Right renal pelvis (tissue), 4 donors: ENCODE data around the gene DEXI. TPM values are rescaled to one million over a fixed set of nuclear protein-coding genes. Genes with fewer than 3 reads are reported as not detected.
"Not testable (repeated sequence)": the region's sequence is repeated elsewhere in the genome, so short reads cannot be mapped to it uniquely, and the experiment has no call there.

ENCODE experiments used
- DNase-seq, 4 donors: peaks; one replicate each; pipeline ENCODE4 v3.0.0-alpha.2; 2013; ENCODE audit warnings: low read depth in 4 of 4, low spot score in 3 of 4, missing footprints in 1 of 4
- polyA plus RNA-seq, 4 donors: library from polyadenylated mRNA; unstranded; fragments of 120-200 nt; gene quantifications; one replicate each; pipeline ENCODE4 v1.2.1, GENCODE V29; 2013; ENCODE audit not compliant: insufficient read length in 4 of 4

Gene DEXI
- polyA plus RNA-seq, 4 donors = 45.6 to 52.0 (median 48.0) TPM

DNA sequence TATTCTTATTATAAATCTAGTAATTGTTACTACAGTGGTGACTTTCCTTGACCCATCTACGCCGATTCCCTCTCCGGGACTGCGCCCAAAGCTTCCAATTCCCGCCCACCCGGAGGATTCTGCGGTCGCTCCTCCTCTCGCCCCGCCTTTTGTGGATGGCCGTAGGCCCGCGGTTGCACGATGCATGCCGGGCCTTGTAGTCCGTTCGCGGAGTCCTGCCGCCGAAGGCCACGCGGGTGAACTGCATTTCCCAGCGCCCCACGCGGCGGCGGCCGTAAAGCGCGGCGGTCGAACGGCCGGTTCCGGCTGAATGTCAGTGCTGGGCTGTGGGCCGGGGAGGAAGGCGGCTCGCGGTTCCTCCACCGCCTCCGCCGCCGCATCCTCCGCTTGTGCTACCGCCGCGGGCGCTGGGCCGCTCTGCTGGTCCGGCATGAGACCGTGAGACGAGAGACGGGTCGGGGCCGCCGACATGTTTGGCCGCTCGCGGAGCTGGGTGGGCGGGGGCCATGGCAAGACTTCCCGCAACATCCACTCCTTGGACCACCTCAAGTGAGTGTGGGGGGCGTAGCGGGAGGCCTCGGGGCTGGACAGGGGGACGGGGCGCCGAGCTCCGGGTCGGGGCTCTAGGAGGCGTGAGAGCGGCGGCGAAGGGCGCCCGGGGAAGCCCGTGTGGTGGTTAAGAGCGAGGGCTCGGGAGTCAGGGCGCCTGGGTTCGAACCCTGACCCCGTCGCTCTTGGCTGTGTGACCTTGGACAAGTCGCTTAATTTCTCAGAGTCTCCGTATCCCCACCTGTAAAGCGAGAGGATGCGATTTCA is 2.2 kb upstream of the DEXI start, which contains the start of gene CLEC16A:
CLEC16A (plus strand) TSS at position 316 of the 816 bp plus-strand sequence; CDS start at position 470, 154 bp downstream.
- DNase-seq = peak; percentile 88 to 91 (median 90)

DNA sequence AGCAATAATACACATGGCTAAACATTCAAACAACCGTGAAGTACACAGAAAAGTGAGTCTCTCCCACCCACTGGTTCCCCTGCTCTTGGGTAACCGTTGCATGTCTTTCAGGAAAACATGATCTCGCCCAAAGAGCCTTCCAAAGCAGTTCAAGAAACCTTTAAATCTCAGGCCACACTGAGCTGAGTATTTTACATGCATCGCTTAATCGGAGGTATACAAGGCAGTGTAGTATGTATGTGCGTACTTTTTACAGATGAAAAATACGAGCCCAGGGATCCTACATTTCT is 741 bp upstream of the DEXI start:
- no peak for DNase-seq

DNA sequence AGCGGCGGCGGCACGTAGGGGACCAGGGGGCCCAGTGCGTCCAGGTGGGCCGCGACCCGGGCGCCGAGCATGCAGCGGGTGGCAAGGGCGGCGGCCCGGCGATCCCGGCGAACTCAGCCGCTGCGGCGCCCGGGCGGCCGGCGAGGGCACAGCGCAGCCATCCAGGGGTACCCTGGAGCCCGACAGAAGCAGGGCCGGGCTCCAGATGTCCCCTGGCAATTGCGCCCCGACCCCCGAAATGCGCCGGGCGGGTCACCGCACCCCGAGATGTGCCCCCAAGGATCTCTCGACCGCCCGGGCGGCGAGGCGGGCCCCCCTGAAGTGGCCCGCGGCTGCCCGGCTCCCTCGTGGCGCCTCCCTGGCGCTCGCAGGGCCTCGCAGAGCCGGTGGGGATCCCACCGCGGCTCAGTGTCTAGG is 325 bp downstream of the DEXI start:
- DNase-seq = not testable (repeated sequence)

DNA sequence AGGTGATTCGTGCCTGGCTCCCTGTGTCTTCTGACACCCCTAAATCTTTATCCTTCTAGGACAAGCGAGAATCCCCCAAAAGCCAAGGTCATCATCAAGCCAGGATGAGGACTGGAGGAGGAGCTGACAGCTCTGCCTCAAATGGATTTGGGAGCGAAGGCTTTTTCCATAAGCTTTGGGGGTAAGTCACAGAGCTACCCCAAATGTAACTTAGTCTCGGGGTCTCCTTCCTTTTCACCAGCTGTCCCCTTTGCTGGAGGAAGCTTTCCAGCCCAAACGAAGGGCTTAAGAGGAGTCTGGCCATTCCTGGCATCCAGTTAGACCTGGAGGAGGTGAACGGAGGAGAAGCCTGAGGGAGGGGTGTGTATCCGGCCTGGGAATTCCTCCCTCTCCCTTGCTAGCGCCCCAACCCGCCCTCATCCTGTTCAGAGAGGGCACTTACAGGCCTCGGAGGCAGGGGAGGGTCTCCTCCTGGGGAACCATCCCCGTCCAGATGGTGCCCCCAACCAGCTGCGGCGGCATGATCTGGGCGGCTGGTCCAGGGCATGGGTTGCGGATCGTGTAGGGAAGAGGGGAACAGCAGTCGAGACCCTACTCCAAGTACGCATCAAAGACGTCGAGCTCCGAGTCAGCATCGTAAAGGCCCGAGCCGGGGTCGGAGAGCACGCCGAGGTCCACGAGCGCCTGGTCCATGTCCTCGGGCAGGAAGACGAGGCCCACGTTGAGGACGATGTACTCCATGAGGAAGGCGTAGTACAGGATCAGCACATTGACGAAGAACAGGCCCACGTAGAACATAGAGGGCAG is 938 bp downstream of the DEXI start:
- no peak for DNase-seq

DNA sequence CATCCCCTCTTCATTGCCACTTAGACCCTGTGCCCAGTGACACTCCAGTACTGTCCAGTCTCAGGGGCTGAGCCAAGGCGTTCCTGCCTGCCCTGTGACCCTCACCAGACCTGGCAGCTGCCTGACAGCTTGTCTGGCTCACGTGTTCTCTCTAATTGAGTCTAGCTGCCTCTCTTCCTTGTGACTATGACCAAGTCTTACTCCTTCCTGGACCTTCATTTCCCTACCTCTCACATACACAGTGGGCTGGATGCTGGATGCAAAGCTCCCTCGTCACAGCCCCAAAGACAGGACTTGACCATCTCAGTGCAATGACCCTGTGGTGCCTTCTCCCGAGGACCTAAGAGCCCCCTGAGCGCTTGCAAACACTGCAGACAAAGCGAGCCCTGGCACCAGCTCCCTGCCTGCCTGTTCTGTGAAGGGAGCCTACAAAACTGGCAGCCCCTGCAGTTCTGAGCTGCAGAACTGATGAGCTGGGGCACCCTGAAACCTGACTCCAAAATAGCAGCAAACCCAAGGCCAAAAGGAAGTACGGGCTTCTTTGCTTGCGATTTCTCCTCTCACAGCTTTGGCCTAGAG is 1.7 kb downstream of the DEXI start:
- DNase-seq = no peak

DNA sequence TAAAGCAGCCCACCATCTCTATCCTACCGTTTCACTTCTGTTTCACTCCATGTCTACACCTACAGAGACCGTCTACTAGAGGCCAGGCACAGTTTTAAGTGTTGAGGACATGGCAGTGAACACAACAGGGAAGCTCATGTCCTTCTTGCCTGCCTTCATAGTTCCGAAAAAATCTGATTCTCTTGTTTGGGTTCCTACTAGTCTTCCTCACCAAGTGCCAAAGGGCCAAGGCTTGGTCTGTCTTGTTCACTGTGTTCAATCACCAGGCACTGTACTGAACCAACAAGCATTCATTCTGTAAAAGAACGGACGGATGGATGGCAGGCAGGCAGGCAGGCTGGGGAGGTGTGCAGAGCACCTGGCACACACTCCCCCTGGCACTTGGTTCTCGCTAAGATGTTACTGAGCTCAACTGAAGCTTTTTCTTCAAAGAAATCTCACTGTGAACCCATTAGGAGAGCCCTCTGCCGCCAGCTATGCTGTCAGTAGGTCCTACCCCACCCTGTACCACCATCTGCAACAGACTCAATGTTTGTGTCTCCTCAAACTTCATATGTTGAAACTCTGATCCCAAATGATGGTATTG is 2.5 kb downstream of the DEXI start:
- no peak for DNase-seq

DNA sequence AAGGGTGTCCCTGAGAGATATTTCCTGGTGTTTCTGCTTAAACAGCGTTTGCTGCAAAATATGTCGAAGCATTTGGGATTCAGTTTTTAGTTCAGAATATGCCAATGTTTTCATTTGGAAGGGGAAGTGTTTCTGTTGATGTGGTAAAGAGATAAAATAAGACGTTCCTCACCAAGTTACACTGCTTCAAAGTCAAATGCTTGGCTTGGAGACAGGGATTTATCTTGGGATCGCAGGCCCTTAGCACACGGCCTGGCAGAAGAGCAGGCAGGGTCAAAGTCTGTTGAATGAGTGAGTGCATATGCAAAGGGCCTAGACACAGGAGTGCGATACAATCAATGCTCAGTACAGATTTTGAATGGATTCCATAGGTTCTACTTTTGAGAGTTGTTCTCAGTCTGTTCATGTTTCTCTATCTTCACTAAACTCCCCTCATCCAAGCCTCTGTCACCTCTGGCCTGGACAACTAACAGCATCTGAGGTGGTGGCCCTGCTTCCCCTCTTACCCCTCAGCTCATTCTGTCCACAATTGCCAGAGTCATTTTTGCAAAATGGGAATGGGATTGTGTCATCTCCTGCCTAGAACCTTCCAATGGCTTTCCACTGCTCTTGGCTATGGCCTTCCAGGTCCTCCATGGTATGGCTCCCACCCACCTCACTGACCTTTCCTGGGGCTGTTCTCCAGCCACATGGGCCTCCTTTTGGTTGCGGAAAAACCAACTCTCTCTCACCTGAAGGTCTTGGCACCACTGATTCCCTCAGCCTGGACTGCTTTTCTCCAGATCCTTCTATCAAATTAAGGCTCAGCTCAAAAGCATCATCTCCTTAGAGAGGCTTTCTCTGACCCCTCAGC is 3.2 kb downstream of the DEXI start:
- DNase-seq = no peak

DNA sequence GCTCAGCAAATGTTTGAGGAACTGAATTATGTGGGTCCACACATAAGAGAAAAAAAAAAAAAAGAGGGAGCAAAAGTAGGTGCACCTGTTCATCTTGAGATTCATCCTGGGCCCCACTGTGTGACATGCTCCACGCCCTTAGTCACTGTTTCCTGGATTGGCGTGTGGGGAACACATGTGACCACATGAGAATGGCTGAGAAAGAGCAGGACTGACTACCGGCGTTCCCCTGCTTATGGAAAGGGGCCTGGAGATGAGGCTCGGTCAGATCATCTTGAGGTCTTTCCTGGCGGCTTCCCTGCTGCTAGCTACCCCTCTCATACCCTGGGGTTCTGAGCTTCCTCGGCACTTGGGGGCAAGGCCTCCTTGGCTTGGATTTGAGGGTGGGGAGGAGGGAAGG is 3.9 kb downstream of the DEXI start:
- DNase-seq = no peak

DNA sequence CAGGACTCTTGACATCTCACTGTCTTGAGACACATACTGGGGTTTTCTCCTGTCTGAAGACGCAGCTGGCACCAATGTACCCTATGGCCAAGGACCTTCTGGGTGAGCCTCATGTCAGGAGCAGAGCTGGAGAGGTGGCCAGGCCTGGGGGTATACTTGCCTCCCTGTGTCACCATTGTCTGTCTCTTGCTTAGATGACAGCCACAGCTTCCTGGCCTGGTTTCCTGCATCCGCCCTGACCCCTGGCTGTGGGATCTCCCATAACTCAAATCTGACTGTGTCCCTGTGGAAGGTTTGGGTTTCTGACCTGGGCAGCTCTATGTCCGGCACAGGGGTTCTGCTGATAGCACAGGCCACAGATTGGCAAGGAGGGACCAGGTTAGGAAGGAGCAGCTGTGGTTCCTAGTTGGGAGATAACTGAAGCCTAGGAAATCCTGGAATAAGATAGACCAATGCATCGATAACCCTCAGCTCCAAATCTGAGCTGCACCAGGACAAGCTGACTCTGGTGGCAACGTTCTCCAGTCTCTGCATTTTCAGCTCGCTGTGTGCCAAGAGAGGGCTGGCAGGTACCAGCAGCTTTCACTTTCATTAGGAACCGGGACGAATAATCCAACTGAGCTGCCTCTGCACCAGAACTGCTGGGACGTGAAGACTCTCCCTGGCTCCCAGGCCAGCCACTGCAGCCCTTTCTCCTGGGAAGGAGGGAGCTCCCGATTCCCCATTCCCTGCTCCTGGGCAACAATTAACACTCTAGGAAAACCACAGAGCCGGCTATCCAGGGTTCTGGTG is 5.0 kb downstream of the DEXI start:
- no peak for DNase-seq

DNA sequence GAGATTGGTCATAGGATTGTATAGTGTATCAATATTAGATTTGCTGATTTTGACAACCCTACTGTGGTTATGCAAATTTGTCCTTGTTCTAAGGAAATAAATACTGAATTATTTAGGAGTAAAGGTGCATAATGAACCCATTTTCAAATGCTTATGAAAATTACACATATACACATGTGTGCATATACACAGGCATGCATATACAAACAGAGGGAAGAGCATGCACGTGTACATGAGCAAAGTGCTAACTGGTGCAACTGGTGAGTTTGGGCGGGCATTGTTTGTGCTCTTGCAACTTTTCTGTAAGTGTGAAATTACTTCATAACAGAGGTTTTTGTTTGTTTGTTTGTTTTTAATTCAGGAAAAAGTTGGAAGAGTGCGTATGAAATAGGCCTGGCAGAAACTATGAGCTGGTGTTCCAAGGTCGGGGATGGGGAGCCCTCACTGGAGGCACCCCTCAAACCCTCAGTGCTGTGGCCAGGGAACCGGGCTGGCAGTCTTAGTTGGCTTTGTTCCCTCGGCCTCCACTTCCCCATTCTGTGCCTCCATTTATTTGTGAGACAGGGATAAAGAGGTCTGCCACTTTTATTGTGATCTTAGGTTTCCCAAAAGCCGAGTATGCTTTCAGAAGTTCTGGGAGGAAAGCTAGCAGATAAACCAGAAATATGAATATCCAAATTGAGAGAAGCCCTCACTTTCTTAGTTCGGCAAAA is 5.8 kb downstream of the DEXI start:
- DNase-seq = no peak

DNA sequence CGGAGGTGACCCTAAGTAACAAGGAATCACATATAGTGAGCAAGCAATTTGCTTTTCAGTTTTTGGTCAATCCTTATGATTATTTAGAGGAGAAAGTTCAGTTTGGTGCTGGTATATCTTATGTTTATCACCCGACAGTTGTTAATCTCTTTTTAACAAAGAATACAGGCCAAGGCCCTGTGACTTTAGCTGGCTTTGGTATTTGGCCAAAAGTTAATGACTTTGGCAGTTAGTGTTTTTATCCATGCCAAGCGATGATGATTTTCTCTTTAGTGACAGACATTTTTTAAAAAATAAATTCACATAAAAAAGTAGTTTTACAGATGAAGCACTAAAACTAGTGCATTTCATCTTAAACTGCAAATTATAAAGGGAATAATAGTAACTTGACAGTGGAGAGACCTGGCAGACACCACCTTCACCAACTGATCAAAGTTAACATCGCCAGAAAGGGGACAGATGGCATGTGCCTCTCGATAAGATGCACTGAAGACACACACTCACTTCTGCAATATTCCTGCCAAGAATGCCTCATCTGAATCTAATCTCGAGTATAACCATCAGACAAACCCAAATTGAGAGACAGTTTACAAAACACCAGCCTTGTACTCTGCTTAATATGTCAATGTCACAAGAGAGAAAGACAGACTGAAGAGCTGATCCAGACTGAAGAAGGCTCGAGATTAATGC is 6.9 kb downstream of the DEXI start:
- no peak for DNase-seq

DNA sequence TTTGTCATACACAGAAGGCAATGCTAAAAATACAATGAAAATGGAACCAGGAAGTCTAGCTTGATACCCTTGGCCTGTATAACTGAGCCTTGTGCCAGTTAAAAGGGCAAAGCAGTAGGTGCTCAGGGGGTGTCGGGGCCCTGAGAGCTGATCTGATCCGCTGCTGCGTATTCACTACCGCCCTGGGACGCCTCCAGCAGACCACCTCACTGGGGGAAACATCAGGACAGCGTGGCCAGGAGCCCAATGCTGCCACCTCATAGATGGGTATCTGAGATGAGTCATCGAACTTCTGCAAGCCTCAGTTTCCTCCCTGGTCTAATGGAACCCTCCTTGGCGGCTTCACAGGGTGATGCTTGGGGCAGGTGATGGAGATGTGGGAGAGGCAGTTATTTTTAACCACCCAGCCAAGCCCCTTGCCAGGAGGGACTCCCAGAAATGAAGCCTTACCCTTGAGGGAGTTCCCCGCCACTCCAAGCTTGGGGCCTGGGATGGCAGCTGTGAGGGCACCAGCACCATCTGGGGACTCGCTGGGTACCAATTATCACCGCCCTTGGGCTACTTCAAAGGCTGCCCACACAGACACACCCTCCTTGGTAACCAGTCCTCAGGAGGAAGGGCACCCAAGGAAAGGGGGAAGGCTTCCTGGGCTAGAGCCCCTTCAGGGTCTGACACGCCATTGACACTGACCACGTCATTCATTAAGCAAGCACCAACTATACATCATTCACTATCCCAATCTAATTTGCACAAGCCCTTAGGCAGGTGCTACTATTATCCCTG is 7.8 kb downstream of the DEXI start:
- DNase-seq = no peak

DNA sequence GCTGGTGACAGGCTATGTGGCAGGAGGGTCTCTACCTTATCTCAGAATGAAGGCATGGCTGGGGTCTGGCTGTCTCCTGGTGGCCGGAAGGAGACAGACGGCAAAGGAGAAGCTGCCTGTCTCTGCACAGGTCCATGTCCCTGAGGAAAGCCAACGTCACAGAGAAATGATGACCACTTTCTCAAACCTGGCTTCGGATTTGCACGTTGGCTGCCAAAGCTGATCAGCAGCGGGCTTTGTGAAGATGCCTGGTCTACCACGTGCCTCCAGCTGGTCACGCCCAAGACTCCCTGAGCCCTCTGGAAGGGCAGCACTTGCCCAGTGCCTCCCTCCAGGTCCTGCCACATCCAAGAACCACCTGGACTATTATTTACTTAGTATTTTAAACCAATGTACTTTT is 8.4 kb downstream of the DEXI start:
- no peak for DNase-seq

DNA sequence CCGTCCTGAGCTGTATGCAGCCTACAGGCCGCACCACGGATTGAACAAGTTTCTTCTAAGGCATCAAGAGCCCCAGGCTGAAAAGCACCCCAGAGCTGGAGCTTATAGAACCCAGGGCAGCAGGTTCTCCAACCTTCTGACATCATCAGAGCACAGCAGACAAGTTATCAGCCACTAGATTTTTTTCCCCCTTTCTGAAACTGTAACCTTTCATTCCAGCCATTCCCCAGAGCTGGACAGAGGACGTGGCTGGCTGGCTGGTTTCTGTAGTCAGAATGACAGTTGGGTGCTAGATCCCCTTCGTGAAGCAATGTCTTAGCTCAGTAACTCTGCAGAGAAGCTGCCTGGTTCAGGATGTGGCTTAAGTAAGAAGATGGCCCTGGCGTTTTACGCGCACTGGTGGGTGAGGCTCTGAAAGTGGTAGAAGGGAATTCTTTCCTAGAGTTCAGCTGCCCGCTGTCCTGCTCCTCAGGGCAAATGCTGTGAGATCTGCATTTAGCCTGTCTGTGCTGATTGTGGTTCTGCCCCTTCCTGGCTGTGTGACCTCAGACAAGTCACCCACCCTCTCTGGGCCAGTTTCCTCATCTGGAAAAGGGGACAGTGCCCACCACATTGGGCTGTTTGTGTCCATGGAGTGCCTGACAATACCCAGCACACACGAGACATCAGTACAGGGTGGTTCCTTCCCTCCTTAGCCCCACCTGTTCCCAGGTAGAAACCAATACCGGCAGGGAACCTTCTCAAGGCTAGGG is 9.1 kb downstream of the DEXI start:
- no peak for DNase-seq

DNA sequence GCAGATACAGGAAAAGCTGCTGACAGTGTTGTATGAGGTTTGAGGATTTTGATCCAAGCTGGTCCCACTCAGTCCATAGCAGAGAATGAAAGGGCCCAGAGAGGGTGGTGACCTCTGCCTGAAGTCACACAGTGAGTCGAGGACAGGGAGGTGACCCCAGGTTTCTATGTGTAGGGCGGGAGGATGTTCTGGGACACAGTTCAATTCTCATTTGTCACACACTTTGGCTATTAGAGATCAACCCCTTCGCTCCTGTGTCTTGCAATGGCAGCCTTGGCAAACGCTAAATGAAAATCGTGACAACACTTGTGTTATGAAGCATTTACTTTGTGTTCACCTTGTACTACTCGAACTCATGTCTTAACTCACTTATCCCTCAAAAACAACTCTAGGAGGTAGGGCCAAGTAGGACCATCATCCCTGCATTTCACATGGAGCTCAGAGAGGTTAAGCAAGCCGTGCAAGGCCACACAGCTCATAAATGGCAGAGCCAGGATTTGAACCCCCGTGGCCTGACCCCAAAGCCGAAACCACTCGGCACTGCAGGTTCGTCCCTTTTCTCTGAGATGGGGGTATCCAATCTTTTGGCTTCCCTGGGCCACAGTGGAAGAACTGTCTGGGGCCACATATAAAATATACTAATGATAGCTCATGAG is 10.2 kb downstream of the DEXI start:
- no peak for DNase-seq

DNA sequence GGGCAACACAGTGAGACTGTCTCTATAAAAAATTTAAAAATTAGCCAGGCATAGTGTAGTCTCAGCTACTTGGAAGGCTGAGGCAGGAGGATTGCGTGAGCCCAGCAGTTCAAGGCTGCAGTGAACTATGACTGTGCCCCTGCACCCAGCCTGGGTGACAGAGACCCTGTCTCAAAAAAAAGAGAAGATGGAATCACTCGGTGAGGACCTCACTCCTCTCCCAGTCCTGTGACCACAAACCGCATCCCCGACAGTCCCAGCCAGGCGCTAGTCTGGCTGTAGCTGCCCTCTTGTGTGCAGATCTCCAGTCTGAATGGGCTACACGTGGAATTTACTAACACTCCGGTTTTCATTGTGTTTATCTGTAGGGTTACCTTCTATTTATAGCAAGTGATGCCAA is 11.1 kb downstream of the DEXI start:
- DNase-seq = no peak
